Measurements from ENCODE around the gene HERC3.

HERC3 gene

GRCh38 chr4:88753658-88754571, 161.6 kb downstream of the HERC3 start:
- Mint-ChIP-seq H3K36me3 (peaks cover 43% of the 10 kb centered on the region), H3K9me3 (no peaks in the 10 kb centered on the region), H3K4me3 (no peak overlapping the region), H3K27ac (no peak overlapping the region), H3K4me1 (no peaks in the 10 kb centered on the region)
- DNase-seq (ENCODE audit: low spot score in 2 of 2), result no peak
- no peak for ATAC-seq

GRCh38 chr4:88754796-88755195, 162.5 kb downstream of the HERC3 start:
- ATAC-seq, result no peak
- Mint-ChIP-seq H3K4me1 (no peaks in the 10 kb centered on the region), H3K36me3 (peaks cover 36% of the 10 kb centered on the region), H3K9me3 (no peaks in the 10 kb centered on the region), H3K27ac (no peak overlapping the region), H3K4me3 (no peak overlapping the region)
- DNase-seq (ENCODE audit: low spot score in 2 of 2), result no peak

GRCh38 chr4:88755454-88755853, 163.2 kb downstream of the HERC3 start:
- Mint-ChIP-seq H3K9me3 (no peaks in the 10 kb centered on the region), H3K4me1 (no peaks in the 10 kb centered on the region), H3K27ac (no peak overlapping the region), H3K4me3 (no peak overlapping the region), H3K36me3 (peaks cover 30% of the 10 kb centered on the region)
- no peak for DNase-seq (ENCODE audit: low spot score in 2 of 2)
- ATAC-seq, result no peak

- Mint-ChIP-seq H3K4me3 (no peak overlapping the region), H3K36me3 (peaks cover 24% of the 10 kb centered on the region), H3K9me3 (no peaks in the 10 kb centered on the region), H3K27ac (no peak overlapping the region), H3K4me1 (no peaks in the 10 kb centered on the region)
- DNase-seq (ENCODE audit: low spot score in 2 of 2), result no peak
- no peak for ATAC-seq
Observed at GRCh38 chr4:88756149-88756548, 163.9 kb downstream of the HERC3 start.

- no peak for ATAC-seq
- Mint-ChIP-seq H3K4me3 (no peak overlapping the region), H3K36me3 (peaks cover 15% of the 10 kb centered on the region), H3K27ac (no peak overlapping the region), H3K4me1 (no peaks in the 10 kb centered on the region), H3K9me3 (no peaks in the 10 kb centered on the region)
- no peak for DNase-seq (ENCODE audit: low spot score in 2 of 2)
Observed at GRCh38 chr4:88757067-88757466, 164.8 kb downstream of the HERC3 start.

- DNase-seq (ENCODE audit: low spot score in 2 of 2), result no peak
- Mint-ChIP-seq H3K9me3 (no peaks in the 10 kb centered on the region), H3K4me3 (no peak overlapping the region)
Observed at GRCh38 chr4:88757776-88758175, 165.5 kb downstream of the HERC3 start.

More at GRCh38 chr4:88757776-88758175, 165.5 kb downstream of the HERC3 start:
- no peak for ATAC-seq
- Mint-ChIP-seq H3K4me1 (no peaks in the 10 kb centered on the region), H3K27ac (no peak overlapping the region), H3K36me3 (peaks cover 12% of the 10 kb centered on the region)
